Inferior parietal cortex (tissue), 1 donor: ENCODE results near the gene CADM1.

Experiments used
- DNase-seq: peaks from one replicate; pipeline ENCODE4 v3.0.0-alpha.2; 2016; ENCODE audit errors: extremely low spot score

The CADM1 gene

DNA sequence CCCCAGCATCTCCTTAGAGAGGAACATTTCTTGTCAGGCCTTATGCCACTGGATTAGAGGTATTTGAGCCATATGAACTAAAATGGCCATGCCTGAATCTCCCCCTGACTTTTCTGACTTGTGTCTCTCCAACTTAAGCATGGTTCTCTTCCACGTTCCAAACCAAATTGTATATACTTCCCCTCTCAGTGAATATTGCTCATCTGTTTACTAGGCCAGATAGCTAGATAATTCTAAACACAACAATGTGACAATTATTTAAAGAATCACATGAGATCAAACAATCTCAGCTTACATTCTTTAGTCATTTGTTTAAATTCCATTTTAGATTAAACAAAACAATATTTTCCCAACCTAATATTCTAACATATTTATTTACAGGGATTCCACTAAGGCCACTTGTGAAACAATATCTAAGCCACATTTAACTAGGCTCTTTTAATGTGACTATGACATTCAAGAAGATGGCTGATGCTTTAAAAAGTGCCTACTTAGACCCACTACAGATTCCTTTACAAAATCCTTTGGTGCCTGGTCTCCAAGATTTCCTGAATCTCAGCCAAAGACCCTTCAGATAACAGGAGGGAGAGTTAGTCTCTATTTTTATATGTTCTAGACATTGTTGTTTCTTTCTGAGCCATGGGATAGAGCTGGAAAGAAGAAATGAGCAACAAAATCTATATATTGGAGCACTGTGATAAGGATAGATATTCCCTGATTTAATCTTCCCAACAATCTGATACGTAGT is 105.7 kb downstream of the CADM1 start:
- no peak for DNase-seq

- no peak for DNase-seq
These were observed 107.7 kb downstream of the CADM1 start for GRCh38 chr11:115396533-115396932.

- no peak for DNase-seq
These were observed 110.3 kb downstream of the CADM1 start for GRCh38 chr11:115393950-115394349.

- DNase-seq, result no peak
These were observed 112.6 kb downstream of the CADM1 start for GRCh38 chr11:115391598-115391997.

DNA sequence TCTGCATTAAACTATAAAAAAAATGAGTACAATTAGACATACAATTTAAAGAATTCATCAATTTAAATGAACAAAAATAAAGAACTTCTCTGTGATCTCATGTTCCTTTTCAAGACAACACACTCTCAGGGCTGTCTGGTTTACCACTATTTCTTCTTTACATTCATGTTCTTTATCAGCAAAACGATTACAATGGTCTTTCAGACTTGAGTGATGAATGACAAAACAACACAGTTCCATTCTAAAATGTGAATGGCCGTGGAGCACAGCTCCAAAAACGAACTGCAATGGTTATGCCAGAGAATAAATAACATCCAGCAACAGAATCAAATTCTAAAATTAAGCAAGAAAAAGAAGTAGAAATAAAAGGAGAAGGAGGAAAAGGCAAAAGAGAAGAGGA is 113.1 kb downstream of the CADM1 start:
- no peak for DNase-seq

DNA sequence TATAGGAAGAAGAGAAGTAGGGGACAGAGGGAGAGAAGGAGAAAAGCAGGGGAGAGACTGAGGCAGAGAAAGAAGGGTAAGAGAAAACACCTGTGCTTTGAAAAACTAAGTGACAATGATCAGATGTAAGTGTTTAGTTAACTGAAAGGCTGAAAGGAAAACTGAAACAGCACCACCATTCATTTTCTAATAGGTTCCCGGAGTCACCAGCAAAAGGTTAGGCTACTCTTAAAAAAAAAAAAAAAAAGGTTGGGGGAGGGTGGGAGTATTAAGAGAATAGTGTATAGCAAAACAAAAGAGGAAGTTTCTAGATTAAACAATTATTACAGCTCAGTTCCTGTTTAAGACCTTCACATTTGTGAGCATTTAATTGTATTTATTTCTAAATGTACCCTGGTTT is 113.8 kb downstream of the CADM1 start:
- no peak for DNase-seq

DNA sequence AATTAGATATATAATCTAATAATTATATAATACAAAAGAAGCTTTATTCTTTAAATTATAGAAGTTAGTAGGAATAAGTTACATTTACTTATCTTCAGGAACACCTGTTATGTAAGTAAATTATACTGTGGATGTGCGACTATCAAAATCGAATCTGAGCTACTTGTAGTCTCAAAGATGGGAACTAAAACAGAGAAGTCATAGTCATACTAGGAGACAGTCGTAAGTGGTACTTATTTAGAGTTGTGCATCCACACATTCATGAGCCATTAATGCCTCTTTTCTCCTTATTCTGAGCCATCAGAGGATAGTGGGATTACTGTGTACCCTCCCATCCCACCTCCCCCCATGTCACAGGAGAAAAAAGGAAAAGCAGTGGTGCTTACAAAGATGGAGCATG is 114.4 kb downstream of the CADM1 start:
- no peak for DNase-seq

DNA sequence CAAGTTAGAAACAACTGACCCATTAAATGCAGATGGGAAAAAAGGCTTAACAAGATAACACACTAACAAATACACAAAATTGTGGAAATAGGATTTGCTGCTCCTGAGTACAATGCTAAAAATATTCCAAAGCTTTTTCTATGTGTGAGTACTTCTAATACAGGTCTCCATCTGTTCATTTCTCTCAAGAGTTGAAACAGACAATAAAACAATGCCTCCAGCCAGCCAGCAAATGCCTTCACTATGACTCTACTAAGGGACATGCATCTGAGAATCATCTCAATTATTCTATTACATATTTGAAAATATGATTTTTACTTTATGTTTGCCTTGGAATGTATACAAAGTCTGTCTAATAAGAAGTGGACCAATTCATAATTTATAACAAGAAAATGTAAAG is 119.0 kb downstream of the CADM1 start:
- DNase-seq, result no peak

GRCh38 chr11:115384236-115384635 is 120.0 kb downstream of the CADM1 start:
- no peak for DNase-seq

GRCh38 chr11:115383431-115383830 is 120.8 kb downstream of the CADM1 start:
- no peak for DNase-seq

DNA sequence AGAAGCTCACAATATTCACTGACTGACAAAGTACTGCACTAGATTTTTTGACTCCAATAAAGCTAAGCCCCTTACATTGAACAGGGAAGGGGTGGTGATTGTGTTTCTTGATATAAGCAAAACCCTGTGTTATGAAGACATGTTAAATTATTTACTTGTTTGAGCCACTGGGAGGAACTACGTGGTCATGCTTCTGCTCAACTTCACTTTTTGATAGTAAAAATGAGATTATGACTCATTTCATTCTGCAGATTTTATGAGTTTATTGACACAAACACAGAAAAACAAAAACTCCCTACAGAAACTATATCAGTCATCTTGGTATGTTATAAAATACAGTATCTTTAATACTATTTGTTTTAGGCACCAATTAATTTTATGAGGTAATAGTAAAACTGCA is 124.7 kb downstream of the CADM1 start:
- no peak for DNase-seq

- no peak for DNase-seq
These were observed 125.7 kb downstream of the CADM1 start for GRCh38 chr11:115378557-115378956.

- DNase-seq, result no peak
These were observed 126.3 kb downstream of the CADM1 start for GRCh38 chr11:115377882-115378296.

- DNase-seq, result no peak
These were observed 135.6 kb downstream of the CADM1 start for GRCh38 chr11:115368616-115369015.

DNA sequence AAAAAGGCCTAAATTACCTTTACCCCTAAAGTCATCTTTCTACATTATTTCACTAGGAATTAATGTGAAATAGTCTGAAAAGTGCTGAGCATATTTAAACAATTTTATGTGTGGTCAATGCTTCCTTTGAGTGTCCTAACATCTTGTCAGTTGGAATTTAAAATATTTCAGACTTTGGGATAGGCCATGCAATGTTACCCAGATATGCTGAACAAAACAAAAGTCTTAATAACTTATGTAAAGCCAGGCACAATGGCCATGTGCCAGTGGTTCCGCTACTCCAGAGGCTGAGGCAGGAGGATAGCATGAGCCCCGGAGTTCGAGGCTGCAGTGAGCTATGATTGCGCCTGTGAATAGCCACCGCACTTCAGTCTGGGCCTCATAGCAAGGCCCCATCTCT is 137.4 kb downstream of the CADM1 start:
- no peak for DNase-seq

DNA sequence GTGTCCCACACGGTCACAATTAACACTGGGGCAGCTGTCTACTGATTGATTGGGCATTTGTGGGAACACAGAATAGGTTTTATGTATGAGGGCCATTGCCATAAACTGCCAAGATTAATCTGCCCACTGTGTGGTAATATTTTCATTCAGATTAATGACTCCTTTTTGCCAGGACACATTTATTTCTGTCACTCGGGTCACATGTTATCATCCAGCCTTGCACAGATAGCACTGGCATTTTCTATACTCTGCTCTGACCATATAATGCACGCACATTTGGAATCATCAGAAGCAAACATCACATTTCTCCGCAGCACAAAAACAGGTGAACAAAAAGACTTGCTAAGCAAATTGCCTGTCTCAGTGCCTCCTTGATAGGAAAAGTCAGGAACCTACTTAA is 138.3 kb downstream of the CADM1 start:
- no peak for DNase-seq

DNA sequence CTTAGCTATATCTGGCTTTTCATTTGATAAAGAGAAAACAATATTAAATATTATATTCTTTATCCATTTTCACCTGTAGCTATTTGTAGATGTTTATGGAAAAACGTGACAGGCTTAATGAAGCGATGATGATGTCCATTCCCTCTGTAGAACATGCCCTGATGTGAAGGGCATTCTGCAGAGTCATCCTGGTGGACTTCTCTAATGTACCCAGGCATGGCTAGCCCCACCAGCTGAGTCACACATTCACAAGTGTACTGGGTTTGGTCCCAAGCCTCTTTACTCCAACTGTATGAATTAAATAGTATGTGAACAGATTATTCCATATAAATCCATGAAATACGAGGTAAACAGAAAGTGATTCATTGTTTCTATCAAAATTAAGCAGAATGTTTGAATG is 139.3 kb downstream of the CADM1 start:
- no peak for DNase-seq

GRCh38 chr11:115363921-115364320 is 140.3 kb downstream of the CADM1 start:
- no peak for DNase-seq

- DNase-seq, result no peak
These were observed 140.8 kb downstream of the CADM1 start for GRCh38 chr11:115363426-115363825.

GRCh38 chr11:115362997-115363396 is 141.2 kb downstream of the CADM1 start:
- DNase-seq, result no peak

- DNase-seq, result no peak
These were observed 143.2 kb downstream of the CADM1 start for GRCh38 chr11:115361025-115361424.

DNA sequence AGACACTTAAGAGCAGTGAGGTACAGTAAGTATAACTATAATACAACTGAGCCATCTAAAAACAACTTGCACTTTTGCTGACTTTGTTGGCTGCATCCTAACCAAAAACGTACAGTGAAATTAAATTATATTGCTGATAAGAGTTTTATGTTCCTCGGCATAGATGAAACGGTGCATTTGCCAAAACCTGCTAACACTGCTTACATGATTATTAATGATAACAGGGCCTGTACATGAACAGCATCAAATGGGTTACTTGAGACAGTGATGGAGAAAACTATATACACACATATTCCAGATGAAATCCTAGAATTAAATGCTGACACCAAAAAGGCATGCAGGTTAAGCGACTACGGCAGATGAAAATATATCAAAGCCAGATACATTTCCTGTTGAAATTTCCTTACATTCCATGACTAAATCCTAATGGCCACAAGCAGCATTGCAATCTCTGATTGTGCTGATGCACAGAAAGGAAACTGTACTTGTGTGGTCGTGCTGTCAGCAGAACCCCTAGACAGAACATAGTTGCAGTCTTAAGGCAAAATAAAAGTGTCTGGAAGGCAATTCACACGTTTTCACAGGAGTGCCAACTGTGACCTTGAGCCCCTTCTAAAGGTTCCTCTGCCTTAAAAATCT is 143.9 kb downstream of the CADM1 start:
- no peak for DNase-seq

GRCh38 chr11:115357066-115357465 is 147.1 kb downstream of the CADM1 start:
- no peak for DNase-seq
